ENCODE measurements around the gene KAT2B.
A peak's percentile ranks its signal among the peaks of the same experiment; 100 is the strongest.

Gene KAT2B

DNA sequence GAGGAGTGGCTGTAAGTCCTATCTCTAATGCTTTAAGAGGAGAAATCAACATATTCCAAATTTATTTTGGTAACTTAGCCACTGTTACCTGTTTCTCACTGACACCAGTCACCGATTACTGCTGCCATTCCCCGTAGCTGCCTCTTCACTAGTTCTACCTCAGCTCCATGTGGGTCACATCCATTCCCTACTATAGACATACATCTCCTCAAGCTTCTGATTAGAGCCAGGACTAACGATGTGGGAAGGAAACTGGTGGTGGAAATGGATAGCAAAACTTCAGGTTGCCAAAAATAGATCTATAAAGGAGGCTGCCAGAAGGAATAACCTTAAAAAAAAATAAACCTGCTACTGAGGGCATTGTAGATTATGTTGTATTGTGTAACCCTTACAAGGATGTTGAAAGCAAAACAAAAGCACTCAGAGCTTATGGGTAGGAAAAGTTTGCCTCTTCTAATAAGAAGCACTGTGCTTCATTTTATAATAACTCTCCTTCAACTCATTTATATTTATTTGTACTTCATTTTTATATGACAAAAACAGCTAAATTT, 56.0 kb downstream of the KAT2B start:
- no peak for DNase-seq (ENCODE audit: low spot score)

GRCh38 chr3:20097015-20097414, 56.8 kb downstream of the KAT2B start:
- no peak for DNase-seq (ENCODE audit: low spot score)

DNA sequence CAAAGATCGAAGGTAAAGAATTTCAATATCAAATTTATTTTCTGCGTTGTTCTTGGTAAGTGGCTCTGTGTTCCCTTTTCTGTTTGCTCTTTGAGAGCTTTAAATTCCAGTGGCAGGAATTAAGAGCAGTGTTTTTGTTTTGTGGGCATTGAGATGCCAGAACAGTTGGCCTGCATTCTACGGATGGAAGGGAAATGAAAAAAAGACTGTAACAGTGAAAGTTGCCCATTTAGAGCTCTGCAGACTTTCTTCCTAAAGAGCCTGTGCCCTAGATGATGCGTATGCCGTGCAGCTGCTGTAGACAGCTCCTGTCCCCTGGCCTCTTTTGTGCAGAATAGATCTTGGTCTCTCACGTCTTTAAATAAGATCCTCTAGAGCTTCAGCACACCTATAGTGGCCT, 58.8 kb downstream of the KAT2B start:
- DNase-seq (ENCODE audit: low spot score): no peak

DNA sequence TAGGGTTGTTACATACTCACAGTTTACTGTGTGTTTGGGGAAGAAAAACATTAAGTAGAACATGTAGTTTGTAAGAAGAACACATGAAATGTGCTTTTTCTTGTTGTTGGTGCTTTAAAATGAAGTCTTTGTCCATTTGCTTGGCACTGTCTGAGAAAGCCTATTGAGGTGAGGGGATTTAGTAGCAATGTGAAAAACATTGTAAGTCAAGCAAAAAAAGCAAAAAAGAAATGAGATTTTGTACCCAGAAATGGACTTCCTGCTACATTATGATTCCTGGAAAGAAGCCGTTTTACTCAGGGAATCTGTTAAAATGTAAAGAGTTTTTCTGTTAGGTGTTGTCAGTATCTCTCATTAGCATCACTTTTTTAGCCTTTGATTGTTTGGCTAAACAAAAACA, 59.9 kb downstream of the KAT2B start:
- DNase-seq (ENCODE audit: low spot score): no peak

DNA sequence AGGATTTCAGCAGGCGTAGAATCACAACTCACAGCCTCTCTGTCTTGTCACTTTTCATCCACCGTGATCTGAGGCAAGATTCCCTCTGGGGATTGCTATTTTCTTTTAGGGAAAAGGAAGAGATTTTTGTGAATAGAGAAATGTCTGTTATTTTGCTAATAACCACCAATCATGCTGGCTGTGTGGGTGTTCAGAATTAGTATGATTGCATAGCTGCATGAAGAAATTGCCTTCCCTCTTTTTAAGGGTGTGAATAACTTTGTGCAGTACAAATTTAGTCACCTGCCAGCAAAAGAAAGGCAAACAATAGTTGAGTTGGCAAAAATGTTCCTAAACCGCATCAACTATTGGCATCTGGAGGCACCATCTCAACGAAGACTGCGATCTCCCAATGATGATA, 60.8 kb downstream of the KAT2B start:
- DNase-seq (ENCODE audit: low spot score): no peak

GRCh38 chr3:20103731-20104130, 63.5 kb downstream of the KAT2B start:
- no peak for DNase-seq (ENCODE audit: low spot score)

DNA sequence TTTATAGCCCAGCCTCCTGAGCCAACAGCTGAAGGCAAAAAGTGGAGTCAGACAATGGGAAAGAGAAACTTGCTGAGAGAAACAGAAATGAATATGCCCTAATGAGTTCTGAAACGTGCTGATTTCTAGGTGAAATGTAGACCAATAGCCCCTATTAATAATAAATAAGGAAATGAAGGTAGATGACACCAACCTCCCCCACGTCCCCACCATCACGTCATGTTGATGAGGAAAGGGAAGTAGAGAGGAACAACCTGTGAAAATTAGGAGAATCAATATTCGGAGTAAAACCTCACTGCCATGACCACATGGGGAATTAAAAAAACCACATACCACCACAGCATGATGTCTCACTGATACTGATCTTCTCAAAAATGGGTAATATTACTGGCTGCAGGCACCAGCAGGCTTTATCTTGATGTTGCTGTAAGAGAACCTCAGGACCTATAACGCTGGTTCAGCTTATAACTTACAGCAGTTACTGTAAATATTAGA, 64.0 kb downstream of the KAT2B start:
- DNase-seq (ENCODE audit: low spot score): no peak

GRCh38 chr3:20105513-20106280, 65.5 kb downstream of the KAT2B start:
- no peak for DNase-seq (ENCODE audit: low spot score)

DNA sequence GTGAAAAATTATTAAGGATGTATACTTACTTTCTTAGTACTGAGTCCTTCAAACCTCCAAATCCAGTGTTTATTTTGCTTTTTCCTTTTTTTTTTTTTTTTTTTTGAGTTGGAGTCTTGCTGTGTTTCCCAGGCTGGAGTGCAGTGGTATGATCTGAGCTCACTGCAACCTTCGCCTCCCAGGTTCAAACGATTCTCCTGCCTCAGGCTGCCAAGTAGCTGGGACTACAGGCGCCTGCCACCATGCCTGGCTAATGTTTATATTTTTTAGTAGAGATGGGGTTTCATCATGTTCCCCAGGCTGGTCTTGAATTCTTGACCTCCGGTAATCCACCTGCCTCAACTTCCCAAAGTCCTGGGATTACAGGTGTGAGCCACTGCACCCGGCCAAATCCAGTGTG, 67.5 kb downstream of the KAT2B start:
- no peak for DNase-seq (ENCODE audit: low spot score)

GRCh38 chr3:20108869-20109268, 68.6 kb downstream of the KAT2B start:
- no peak for DNase-seq (ENCODE audit: low spot score)

GRCh38 chr3:20110826-20111225, 70.6 kb downstream of the KAT2B start:
- DNase-seq (ENCODE audit: low spot score): no peak

GRCh38 chr3:20111836-20112235, 71.6 kb downstream of the KAT2B start:
- DNase-seq (ENCODE audit: low spot score): no peak

GRCh38 chr3:20121088-20121487, 80.8 kb downstream of the KAT2B start:
- DNase-seq (ENCODE audit: low spot score): no peak

- no peak for DNase-seq (ENCODE audit: low spot score)
Observed at GRCh38 chr3:20123131-20123652, 82.9 kb downstream of the KAT2B start.

- no peak for DNase-seq (ENCODE audit: low spot score)
Observed at GRCh38 chr3:20125289-20125688, 85.0 kb downstream of the KAT2B start.

DNA sequence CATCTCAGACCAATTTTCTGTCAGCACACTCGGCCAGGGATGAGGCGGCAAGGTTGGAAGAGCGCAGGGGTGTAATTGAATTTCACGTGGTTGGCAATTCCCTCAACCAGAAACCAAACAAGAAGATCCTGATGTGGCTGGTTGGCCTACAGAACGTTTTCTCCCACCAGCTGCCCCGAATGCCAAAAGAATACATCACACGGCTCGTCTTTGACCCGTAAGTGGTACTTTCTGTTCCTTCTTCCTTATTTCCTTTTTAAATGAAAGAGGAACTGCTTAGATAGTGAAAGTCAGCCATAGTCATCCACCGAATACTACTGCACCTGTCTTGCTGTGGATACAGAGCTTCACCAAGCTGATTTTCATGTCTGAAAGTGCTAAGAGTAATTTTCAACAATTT, 85.7 kb downstream of the KAT2B start:
- DNase-seq (ENCODE audit: low spot score): no peak

DNA sequence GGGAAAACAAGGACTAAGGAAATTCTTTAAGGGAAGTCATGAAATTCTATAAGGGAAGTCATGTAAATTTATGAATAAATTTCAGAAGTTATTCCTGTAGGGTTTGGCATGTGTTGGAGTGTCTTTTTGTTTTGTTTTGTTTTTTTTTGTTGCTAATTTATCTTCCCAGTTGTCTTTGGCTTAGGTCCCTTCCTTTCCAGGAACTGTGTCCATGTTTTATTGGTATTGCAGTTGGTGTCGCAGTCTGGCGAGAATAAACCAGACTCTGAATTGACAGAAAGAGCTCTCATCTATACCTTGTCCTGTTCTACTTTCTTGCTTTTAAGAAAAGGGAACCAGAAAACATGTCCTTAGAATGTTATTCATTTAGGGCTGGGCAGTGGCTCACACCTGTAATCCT, 88.1 kb downstream of the KAT2B start:
- no peak for DNase-seq (ENCODE audit: low spot score)

GRCh38 chr3:20130106-20130505, 89.9 kb downstream of the KAT2B start:
- no peak for DNase-seq (ENCODE audit: low spot score)

- DNase-seq (ENCODE audit: low spot score): no peak
Observed at GRCh38 chr3:20136231-20136630, 96.0 kb downstream of the KAT2B start.

DNA sequence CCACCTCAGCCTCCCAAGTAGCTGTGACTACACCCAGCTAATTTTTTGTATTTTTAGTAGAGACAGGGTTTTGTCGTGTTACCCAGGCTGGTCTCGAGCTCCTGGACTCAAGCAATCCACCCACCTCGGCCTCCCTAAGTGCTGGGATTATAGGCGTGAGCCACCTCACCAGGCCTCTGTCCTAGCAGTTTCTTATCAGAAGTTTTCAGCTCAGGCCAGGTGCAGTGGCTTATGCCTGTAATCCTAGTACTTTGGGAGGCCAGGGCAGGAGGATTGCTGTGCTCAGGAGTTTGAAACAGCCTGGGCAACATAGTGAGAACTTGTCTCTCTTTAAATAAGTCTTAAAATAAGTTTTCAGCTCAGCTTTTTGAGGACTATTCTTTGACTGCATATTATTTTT, 97.4 kb downstream of the KAT2B start:
- DNase-seq (ENCODE audit: low spot score): no peak

- no peak for DNase-seq (ENCODE audit: low spot score)
Observed at GRCh38 chr3:20140881-20141280, 100.6 kb downstream of the KAT2B start.

- no peak for DNase-seq (ENCODE audit: low spot score)
Observed at GRCh38 chr3:20141316-20141715, 101.1 kb downstream of the KAT2B start.

DNA sequence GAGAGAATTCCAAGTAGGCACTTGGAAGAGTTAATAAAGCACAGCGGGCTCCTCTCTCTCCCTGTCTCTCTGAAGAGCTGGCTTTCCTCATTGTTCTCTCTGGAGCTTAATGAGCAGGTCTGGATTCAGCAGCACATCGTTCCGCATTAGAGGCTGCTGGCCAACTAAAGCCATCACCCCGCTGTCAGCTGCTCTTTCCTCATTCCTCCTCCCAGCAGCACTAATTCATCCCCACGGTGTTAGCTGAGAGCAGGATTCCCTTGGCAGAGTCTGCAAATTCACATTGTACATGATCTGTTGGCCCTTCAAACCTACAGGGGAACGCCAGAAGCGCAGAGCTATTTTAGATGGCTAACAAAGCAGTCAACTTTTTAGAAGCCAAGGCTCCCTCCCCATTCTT, 101.6 kb downstream of the KAT2B start:
- DNase-seq (ENCODE audit: low spot score): peak; percentile 72

DNA sequence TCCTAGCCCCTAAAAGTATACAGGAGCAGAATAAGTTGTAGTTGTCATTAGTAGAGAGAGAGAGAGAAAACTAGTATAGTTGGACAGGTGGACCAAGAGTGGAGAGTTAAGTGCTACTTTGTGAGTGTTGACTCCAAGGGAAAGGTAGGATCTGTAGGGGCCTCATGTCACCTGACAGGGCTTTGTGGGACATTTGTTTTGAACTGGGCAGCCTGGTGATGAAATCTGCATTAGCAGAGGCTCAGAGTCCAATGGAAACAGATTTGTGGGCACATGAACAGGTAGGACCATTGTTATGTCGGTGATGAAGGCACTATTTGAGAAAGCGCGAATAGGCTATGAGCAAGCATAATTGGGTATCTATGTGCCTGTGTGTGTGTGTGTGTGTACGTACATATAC, 102.3 kb downstream of the KAT2B start:
- no peak for DNase-seq (ENCODE audit: low spot score)

All from iPS-NIHi11 (cell line).